Stimulated activated CD4-positive, alpha-beta T cell treated with anti-CD3 and anti-CD28 coated beads, Interleukin-1b, Interleukin-23, amount 100 ng/mL, for 1 hour (primary cell): Measurements from ENCODE around the gene GDI2.

Experiments
- DNase-seq, 2 donors: peaks; one replicate each; pipeline ENCODE4 v3.0.0-alpha.2; 2020; ENCODE audit warnings: low read depth in 2 of 2

The GDI2 gene

GRCh38 chr10:5742116-5742515 lies 71.1 kb downstream of the GDI2 start:
- no peak for DNase-seq

- DNase-seq, result no peak
Measured at GRCh38 chr10:5741276-5741675, 72.0 kb downstream of the GDI2 start.

- DNase-seq, result no peak
Measured at GRCh38 chr10:5738427-5738826, 74.8 kb downstream of the GDI2 start.

GRCh38 chr10:5737352-5737751 lies 75.9 kb downstream of the GDI2 start:
- no peak for DNase-seq

DNA sequence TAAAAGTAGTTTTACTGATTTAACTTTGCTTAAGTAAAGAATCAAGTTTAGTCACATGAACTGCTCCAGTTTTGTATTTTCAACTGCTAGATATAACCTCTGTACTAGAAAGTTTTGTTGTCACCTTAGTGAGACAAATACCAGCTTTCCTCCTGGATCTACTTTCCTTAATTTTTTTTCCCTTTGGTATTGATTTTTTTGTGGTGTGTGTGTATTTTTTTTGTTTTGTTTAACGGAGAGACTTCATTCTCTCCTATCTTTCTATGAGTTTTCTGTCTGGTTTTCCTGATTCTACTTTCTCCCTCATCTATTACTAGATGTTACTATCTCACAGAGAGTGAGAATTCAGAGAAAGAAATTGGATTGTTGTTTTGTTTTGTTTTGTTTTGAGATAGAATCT lies 76.6 kb downstream of the GDI2 start:
- no peak for DNase-seq

DNA sequence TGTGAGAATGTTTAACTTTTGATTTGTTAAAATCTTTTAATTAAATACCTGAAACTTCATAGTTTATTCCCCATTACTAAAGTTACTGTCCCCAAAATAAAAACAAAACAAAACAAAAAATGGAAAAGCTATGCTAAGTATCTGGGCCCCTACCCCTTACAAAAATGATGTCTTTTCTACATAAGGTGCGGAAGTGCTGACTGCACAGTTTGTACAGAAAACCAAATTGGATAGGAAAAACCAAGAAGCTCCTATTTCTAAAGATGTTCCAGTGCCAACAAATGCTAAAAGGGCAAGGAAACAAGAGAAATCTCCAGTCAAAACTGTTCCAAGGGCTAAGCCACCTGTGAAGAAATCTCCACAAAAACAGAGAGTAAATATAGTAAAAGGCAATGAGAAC lies 78.1 kb downstream of the GDI2 start:
- no peak for DNase-seq

GRCh38 chr10:5732141-5732540 lies 81.1 kb downstream of the GDI2 start:
- DNase-seq, result no peak

- DNase-seq, result no peak
Measured at GRCh38 chr10:5731559-5731958, 81.7 kb downstream of the GDI2 start.

GRCh38 chr10:5730766-5731165 lies 82.5 kb downstream of the GDI2 start:
- DNase-seq, result no peak

- DNase-seq, result no peak
Measured at GRCh38 chr10:5723692-5724091, 89.5 kb downstream of the GDI2 start.

GRCh38 chr10:5720182-5720581 lies 93.1 kb downstream of the GDI2 start:
- no peak for DNase-seq

- no peak for DNase-seq
Measured at GRCh38 chr10:5719546-5719945, 93.7 kb downstream of the GDI2 start.
